HG02840 (cell line): ENCODE data around the gene LIM2.

ENCODE experiments used
- ATAC-seq: cut with Tn5 transposase; IDR thresholded peaks from one replicate; pipeline ENCODE4 v1.9.1; 2021; ENCODE audit warnings: mild to moderate bottlenecking, moderate library complexity, moderate number of reproducible peaks; ENCODE audit not compliant: unreplicated experiment, low FRiP score

The LIM2 gene

DNA sequence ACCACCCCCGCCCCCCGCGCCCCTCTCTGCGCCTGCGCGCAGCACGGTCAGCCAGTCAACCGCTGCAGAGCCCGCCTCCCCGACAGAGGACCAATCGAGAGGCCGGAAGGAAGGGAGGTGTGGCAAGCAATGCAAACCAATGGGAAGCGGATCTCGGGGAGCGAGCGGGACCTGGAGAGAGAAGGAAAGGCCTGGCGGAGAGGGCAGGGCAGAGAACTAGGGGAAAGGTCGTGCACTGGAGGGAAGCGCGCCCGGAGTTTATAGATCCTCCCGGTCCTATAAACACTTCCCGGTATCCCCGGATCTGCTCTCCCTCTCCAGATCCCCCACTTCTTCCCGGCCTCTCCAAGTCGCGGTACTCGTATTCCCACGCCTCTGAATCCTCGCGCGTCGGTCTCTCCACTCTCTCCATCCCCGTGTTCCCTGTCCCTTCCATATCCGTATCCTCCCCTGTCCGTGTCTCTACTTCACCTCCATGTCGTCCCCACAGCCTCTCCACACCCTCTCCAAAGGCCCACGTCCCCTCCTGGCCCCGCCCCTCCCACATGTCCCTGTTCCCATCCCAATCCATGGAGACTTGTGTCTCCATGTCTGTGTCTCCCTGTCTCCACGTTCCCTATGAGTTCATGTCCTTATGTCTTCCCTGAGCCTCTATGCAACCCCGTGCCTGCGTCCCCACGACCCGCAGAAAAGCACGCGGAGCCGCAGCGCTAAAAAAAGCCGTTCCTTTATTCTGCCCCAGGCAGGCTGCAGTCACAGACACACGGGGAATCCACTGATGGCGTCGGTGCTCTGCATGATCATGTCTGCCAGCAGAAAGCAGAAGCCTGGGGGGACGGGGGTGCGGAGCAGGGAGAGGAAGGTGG, 21.2 kb downstream of the LIM2 start:
- ATAC-seq: peak; percentile 58

DNA sequence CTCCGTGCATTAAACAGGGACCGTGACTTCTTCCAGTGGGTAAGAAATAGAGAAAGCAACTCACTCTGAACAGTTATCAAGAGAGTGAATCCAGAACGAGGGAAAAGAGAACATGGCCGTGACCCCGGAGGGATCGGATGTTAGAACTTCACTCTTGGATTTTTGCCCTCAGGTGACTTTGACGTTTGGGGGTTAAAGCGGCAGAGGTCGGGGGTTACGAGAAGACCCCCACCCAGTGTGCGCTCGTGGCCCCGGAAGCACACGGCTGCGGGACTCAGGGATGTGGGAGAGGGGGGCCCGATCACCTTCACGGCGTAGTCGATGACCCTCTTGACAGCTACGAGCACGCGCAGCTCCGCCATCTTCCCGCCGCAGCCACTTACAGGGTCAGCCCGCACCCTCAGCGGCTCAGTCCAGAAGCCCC, 21.8 kb downstream of the LIM2 start, which contains the start of gene ETFB:
ETFB (minus strand) TSS at position 424 of the 424 bp plus-strand sequence; CDS start at position 362, 62 bp downstream.
- no peak for ATAC-seq

DNA sequence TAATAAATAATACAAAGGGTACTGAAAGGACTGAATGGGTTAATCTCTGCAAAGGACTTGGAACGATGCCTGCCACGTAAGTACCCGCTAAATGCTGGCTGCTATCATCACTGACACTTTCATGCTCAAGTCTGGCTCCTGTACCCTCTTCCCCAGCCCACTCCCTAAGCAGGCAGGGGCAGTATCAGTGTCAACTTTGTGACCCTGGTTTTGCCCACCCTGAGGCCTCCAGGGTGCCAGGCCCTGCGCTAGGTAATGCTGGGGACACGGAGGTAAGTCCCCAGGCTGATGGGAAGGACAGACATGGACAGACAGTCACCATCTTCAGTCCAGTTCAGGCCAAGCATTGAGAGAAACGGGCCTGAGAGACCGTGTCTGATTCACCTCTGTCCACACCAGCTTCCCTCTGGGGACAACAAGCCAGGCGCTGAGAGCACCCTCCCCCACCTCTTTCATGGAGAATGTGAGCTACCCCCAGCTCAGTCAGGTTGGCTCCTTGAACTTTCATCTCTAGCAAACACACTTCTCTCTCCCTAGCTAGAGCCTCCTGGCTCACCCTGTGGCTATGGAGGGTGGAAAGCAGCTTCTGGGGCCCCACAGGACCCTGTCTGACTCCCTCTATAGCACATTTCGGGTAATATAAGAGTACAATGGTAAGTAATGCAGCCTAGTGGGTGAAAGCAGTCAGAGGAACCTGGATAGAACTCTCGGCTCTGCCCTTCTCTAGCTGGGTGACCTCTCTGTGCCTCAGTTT, 22.4 kb downstream of the LIM2 start:
- no peak for ATAC-seq

DNA sequence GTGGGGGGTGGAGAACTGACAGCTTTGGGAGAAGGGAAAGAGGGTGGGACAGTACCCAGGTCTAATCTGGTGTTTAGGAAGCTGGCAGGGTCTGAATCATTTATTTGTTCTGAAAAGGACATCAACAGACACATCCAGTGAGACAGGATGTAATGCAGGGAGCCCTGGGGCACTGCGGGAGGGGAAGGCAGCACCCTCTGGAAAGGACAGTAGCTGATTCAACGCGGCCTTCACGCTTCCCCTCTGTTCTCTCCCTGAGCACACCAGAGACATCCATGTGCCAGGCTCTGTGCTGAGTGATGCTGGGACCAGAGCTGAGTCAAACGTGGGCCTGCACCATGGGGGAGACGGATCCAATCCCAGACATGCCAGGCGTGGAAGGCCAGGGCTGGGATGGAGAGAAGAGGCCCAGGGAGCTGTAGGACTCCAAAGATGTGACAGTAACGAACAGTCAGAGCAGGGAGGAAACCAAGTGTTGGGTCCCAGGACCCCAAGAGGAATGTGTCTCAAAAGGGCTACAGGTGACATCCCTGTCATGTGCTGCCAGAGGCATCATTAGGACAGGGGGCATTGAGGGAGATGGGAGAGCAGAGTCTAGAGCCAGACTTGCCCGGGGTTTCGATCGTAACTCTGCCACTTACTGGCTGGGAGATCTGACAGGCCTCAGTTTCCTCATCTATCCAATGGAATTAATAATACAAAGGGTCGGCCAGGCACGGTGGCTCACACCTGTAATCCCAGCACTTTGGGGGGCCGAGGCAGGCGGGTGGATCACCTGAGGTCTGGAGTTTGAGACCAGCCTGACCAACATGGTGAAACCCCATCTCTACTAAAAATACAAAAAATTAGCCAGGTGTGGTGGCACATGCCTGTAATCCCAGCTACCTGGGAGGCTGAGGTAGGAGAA, 23.3 kb downstream of the LIM2 start:
- no peak for ATAC-seq

DNA sequence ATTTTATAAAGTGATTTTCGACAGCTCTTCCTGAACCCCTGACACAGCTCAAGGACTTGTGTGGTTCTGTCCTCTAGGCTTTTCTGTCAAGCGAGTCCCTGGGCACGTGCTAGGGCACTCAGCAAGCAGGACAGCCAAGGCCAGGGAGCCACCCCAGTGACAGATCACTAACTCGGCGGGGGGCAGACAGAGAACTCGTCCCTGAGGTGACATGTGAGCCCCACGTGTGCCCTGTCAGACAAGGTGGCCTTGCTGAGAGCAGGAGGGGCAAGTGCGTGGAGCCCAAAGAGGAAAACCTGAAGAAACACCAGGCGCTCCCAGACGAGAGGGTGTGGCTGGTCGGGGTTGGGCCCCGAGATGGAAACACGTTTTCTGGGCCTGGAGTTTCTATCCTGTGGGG, 26.5 kb downstream of the LIM2 start:
- no peak for ATAC-seq

DNA sequence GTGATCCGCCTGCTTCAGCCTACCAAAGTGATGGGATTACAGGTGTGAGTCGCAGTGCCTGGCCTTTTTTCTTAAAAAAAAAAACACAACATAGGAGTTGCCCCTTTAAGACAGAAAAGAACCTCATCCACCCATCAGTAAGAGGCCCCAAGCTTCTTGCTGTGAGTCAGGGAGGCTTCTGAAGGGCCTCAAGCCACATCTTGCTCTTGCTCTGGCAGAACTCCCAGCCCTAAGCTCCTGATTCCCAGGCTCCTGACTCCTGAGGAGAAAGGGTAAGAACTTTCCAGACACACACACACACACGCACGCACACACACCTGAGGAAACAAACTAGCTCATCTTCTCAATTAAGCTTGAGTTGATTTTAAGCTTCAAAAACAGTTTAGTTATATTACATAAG, 28.5 kb downstream of the LIM2 start:
- no peak for ATAC-seq

DNA sequence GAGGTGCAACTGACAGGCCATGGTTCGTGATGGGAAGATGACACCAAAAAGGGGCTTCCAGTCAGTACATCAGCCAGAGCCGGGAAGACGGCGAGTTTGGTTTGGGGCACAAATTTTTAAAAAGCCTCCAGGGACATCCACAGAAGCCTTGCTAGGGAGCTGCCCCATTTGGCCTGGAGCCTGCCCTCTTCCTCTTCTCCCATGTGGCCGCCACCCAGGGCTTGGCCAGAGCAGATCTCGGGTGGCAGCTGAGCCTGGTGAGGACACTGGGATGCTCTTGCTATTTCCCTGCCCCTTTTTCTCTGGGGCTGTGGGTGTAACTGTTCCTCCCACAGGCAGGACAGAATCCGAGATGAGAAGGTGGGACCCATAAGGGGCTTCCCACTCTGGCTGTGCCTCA, 29.8 kb downstream of the LIM2 start:
- no peak for ATAC-seq

DNA sequence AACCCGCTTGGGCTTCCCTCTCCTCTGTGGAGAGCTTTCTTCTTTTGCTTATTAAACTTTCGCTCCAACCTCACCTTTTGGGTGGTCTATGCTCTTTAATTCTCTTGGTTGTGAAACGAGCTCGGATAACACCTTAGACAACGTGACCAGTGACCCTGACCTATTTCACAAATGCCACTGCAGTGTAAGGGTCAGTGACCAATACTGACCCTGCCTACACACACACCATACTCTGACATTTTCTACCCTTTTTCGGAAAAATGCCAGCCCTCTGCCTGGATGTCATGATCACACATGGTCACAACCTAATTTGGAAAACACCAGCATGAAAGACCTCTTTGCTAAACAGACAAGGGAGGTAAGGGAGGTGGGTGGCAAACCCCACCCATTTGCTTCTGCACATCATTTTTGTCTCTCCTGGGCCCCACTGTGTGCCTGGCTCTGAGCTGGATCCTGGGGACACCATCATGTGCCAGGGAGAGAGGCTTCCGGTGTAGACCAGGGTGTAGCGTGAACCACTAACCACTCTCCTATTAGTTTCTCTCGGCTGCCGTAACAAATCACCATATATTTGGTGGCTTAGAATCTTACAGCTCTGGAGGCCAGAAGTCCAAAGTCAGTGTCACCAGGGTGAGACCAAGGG, 31.5 kb downstream of the LIM2 start:
- no peak for ATAC-seq

DNA sequence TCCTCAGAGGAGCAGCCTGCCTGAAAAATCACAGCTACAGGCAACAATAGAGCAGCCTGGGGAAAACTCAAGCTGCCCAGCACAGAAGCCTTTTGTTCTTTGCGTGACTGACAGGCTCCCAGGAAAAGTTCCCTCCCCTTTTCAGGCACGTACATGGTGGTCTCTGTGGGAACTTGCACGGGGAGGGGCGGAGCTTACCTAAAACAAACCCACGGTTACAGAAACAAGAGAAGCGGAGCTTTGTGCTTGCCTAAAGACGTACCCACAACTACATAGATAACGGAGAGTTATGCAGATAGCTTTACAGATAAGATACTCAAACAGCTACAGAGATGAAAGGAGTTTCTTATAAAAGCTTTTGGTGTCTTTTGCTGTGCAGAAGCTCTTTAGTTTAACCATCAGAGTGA, 33.0 kb downstream of the LIM2 start:
- no peak for ATAC-seq

DNA sequence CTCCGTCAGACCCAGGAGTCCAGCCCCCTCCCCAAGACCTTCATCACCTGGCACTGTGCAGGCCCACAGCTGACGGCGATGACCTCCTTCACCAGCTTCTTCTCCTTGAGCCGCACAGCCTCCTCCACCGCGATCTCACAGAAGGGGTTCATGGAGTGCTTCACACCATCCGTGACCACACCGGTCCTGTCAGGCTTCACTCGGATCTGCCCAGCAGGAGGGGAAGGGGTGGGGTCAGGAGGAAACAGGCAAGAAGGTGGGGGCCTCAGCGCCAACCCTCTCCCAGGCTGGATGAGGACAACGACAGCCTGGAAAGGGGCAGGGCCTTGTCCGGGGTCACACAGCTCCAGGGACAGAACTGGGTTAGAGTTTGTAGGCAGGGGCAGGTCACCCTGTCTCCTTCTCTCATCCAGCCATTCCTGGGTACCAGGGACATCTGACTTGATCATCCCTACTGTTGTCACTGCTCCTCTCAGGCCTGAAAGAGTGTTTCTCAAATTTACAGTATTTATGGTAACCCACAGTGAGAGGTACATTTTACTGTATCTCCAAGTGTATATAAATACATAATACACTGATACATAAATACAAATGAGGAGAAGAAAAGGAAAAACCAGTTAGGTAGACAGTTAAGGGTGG, 33.6 kb downstream of the LIM2 start:
- no peak for ATAC-seq

DNA sequence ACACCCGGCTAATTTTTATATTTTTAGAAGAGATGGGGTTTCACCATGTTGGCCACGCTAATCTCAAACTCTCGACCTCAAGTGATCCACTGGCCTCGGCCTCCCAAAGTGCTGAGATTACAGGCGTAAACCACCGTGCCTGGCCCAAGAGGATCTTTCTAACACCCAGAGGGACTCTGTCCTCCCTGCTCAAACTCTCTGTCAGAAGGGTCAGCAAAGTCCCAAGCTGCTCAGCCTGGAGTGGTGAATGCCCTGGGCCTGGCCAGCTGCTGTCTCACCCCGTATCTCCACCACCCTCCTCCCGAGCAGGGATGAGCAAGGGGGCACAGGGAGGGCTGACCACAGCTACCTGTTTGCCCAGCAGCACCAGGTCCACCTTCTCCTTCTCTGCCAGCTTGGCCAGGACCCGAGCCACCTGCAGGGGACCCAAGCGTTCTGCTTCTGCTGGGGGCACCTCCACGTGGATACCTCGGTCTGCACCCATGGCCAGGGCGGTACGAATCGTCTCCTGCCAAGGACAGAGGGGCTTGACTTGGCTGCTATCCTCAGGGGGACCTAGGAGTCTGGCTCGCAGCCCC, 34.9 kb downstream of the LIM2 start:
- ATAC-seq: no peak

DNA sequence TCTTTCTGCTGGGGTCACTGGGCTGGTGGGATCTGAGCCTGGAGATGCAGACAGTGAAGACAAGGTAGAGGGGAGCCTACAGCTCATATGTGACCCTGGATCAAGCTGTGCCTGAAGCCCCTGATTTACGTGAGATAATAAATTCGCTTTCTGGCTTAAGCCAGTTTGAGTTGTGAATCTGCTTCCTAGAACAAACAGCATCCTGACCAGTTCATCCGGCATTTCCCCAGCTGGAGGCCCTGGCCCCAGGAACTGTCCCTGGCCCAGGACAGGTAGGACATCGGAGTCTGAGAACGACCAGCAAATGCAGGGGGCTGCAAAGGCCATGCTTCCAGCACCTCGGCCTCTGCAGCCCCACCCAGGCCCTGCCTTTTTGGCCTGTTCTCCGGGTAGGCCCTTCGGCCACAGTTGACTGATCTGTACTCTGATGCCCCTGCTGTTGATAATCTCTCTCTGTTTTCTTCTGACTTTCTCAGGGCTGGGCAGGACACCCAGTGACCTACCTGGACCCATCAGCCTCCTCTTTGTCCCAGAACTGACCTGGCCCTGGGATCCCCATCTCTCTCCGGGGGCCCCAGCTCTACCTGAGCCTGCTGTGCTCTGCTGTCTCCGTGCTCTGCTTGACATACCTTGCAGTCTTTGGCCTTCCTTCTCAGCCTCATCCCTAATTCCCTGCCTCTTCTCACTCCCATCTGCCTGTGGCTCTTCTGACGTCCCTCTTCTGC, 36.3 kb downstream of the LIM2 start:
- no peak for ATAC-seq

DNA sequence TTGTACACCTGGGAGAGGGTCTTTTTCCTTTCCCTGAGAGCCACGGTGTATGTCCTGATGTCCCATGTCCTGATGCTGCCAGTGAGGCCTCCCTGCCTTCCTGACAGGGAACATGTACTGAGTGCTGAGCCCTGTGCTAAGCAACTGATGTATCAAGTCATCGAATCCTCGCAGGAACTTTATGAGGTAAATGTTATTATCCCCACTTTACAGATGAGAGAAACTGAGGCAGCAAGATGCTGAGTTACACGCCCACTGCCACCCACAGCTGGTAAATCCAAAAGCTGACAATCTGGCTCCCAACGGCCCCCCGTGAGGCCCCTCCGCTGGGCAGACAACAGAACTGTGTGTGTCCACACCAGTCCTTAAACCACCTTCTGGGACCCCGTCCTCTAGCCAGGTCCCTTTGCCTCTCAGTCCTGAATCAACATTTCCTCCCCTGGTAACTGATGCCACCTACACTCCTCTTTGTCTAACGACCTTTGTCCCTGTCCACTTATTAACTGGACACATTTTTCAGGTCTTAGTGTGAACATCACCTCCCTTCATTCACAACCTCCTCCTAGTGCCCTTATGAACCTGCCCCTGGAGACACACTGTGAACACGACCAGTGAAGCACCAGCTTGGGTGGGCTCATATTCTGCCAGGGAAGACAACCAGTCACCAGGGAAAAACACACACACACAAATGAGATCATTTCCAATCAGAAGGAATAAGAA, 40.4 kb downstream of the LIM2 start:
- no peak for ATAC-seq

DNA sequence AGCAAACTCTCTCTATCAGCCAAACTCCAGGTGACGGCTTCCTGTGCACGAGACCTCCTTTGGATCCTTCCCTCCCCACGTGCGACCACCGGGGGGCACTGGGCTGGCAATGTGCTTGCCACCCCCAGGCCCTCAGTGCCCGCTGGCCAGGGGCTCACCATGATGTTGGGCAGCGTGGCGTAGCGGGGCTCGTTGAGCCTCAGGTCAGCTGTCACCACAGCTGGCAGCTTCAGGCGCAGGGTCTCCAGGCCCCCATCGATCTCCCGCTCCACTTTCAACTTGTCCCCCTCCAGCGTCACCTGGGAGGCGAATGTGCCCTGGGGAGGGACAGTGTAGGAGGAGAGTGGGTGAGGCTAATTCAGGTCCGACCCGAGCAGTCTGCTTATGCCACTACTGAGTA, 41.0 kb downstream of the LIM2 start:
- no peak for ATAC-seq

DNA sequence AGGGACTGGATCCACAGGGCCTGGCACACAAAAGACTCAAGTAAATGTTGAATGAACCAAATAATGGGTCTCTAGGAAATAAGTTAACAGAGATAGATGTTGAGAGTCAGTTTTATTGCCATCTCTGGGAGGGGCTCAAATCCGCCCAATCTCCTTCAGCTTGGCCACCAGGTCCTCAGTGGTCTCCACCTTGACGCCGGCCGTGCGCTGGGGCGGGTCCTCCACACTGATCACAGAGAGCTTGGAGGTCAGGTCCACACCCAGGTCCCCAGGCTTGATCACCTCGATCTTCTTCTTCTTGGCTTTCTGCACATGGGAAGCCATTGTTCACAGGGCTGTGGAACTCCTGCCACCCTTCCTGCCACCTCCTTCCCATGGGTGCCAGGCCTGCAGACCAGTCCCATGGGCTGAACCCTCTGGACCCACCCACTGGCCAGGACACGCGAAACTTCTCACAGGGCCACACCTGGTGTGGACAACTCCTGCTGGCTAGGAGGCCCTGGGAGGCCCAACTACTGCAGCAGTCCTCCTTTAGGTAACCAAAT, 42.6 kb downstream of the LIM2 start:
- ATAC-seq: no peak

DNA sequence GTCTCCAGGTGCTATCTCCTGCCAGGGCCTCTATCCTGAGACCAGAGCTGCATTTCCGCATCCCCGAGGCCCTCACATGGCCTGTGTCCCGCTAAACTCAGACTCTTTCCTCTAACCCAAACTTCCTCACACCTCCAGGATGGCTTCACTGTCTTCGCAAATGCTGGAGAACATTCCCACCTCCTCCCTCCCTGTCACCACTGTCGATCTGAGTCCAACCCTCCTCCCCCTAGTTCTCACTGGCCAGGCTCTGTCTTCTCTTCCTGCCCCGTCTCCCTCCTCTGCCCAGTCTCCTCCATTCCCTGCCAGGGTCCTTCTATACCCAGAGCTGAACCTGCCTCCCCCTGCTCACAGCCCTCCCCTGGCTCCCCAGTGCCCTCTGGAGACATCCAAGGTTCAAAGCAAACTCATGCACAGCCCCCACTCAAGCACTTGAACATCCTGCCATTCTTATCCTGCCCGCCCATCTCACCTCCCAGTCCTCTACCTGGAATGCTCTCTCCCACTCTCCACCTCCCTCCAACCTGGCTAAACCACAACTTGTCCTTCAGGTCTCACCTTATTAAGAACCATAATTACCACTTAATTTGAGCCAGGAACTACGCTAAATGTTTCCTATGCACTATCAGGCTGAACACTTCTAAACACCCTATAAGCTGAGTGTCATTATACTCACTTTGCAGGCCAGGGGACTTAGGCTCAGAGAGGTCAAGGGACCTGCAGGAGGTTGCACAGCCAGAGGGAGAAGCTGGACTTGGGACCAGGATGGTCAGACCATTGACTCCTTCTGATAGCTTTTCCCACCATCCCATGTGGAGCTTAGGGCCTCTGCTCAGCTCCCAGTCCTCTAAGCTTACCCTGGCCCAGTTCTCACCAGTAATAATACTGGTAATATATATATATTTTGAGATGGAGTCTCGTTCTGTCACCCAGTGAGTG, 44.9 kb downstream of the LIM2 start:
- ATAC-seq: no peak
